SK-N-SH treated with all-trans-retinoic acid at 6 μM for 48 hours (cell line): ENCODE results near the gene OS9.

Source experiments
- ATAC-seq: fragments of 200-7000 bp; cut with Tn5 transposase; 3 replicates; pipeline ENCODE4 v1.9.1; 2020; ENCODE audit warnings: mild to moderate bottlenecking, moderate library complexity
- ARNTL ChIP-seq: fragments of 450-650 bp; formaldehyde crosslinking; IDR thresholded peaks from 2 replicates; pipeline ENCODE4 v1.5.0; 2020; ENCODE audit warnings: low read depth, mild to moderate bottlenecking, moderate library complexity, borderline replicate concordance
- BACH2 ChIP-seq: fragments of 250-450 bp; sonication (Bioruptor Pico); IDR thresholded peaks from 2 replicates; pipeline ENCODE4 v1.9.0; 2021; ENCODE audit warnings: mild to moderate bottlenecking, borderline replicate concordance
- CREB5 ChIP-seq: fragments of 250-450 bp; sonication (Bioruptor Pico); IDR thresholded peaks from 2 replicates; pipeline ENCODE4 v1.5.1; 2020; ENCODE audit warnings: low read depth, mild to moderate bottlenecking, moderate library complexity
- CSDC2 ChIP-seq: fragments of 250-450 bp; sonication (Bioruptor Pico); IDR thresholded peaks from 2 replicates; pipeline ENCODE4 v1.5.0; 2020; ENCODE audit warnings: mild to moderate bottlenecking, moderate library complexity
- CSRNP3 ChIP-seq: fragments of 250-450 bp; sonication (Bioruptor Pico); IDR thresholded peaks from 2 replicates; pipeline ENCODE4 v1.5.1; 2021; ENCODE audit warnings: mild to moderate bottlenecking, moderate library complexity
- ESRRG ChIP-seq: fragments of 250-450 bp; sonication (Bioruptor Pico); IDR thresholded peaks from 2 replicates; pipeline ENCODE4 v1.6.1; 2021; ENCODE audit warnings: mild to moderate bottlenecking
- GLIS3 ChIP-seq: fragments of 250-450 bp; sonication (Bioruptor Pico); IDR thresholded peaks from 2 replicates; pipeline ENCODE4 v1.5.0; 2020; ENCODE audit warnings: mild to moderate bottlenecking, moderate library complexity
- ISL1 ChIP-seq: fragments of 250-450 bp; sonication (Bioruptor Pico); IDR thresholded peaks from 2 replicates; pipeline ENCODE4 v2.1.2; 2022; ENCODE audit warnings: mild to moderate bottlenecking, moderate library complexity
- OSR1 ChIP-seq: fragments of 250-450 bp; sonication (Bioruptor Pico); IDR thresholded peaks from 2 replicates; pipeline ENCODE4 v1.8.0; 2022; ENCODE audit warnings: moderate library complexity, mild to moderate bottlenecking, inconsistent platforms
- PATZ1 ChIP-seq: fragments of 250-450 bp; sonication (Bioruptor Pico); IDR thresholded peaks from 2 replicates; pipeline ENCODE4 v1.8.0; 2020; ENCODE audit warnings: mild to moderate bottlenecking, moderate library complexity, borderline replicate concordance
- POU6F1 ChIP-seq: fragments of 250-450 bp; sonication (Bioruptor Pico); IDR thresholded peaks from 2 replicates; pipeline ENCODE4 v1.8.0; 2021; ENCODE audit warnings: low read depth, mild to moderate bottlenecking, moderate library complexity, borderline replicate concordance
- RARB ChIP-seq: fragments of 250-450 bp; sonication (Bioruptor Pico); IDR thresholded peaks from 2 replicates; pipeline ENCODE4 v1.8.0; 2021; ENCODE audit warnings: mild to moderate bottlenecking, moderate library complexity
- SNAI2 ChIP-seq: fragments of 250-450 bp; sonication (Bioruptor Pico); IDR thresholded peaks from 2 replicates; pipeline ENCODE4 v1.5.0; 2020; ENCODE audit warnings: mild to moderate bottlenecking, moderate library complexity
- TCF4 ChIP-seq: fragments of 250-450 bp; sonication (Bioruptor Pico); IDR thresholded peaks from 2 replicates; pipeline ENCODE4 v1.8.0; 2021; ENCODE audit warnings: mild to moderate bottlenecking, moderate library complexity, borderline replicate concordance
- TOX ChIP-seq: fragments of 250-450 bp; sonication (Bioruptor Pico); IDR thresholded peaks from 2 replicates; pipeline ENCODE4 v1.8.0; 2021; ENCODE audit warnings: mild to moderate bottlenecking, moderate library complexity, borderline replicate concordance
- ZC3H10 ChIP-seq: fragments of 250-450 bp; sonication (Bioruptor Pico); IDR thresholded peaks from 2 replicates; pipeline ENCODE4 v1.5.1; 2021; ENCODE audit warnings: mild to moderate bottlenecking, moderate library complexity
- ZFP3 ChIP-seq: fragments of 250-450 bp; sonication (Bioruptor Pico); IDR thresholded peaks from 2 replicates; pipeline ENCODE4 v1.5.0; 2020; ENCODE audit warnings: mild to moderate bottlenecking, moderate library complexity
- ZFP30 ChIP-seq: fragments of 450-650 bp; formaldehyde crosslinking; IDR thresholded peaks from 2 replicates; pipeline ENCODE4 v1.5.0; 2022; ENCODE audit warnings: mild to moderate bottlenecking, moderate library complexity
- ZNF565 ChIP-seq: fragments of 450-650 bp; formaldehyde crosslinking; conservative IDR thresholded peaks from 2 replicates; pipeline ENCODE4 v1.5.0; 2020; ENCODE audit warnings: low read depth, mild to moderate bottlenecking, moderate library complexity
- ZNF70 ChIP-seq: fragments of 450-650 bp; formaldehyde crosslinking; IDR thresholded peaks from 2 replicates; pipeline ENCODE4 v1.5.0; 2020; ENCODE audit warnings: mild to moderate bottlenecking, moderate library complexity
- ZNF8 ChIP-seq: fragments of 450-650 bp; formaldehyde crosslinking; IDR thresholded peaks from 2 replicates; pipeline ENCODE4 v1.5.0; 2020; ENCODE audit warnings: mild to moderate bottlenecking, moderate library complexity
- TF ChIP-seq, protein P1 (sequence below): fragments of 250-450 bp; sonication (Bioruptor Pico); IDR thresholded peaks from 2 replicates; pipeline ENCODE4 v1.5.0; 2020; ENCODE audit warnings: mild to moderate bottlenecking, moderate library complexity

Gene OS9

GRCh38 chr12:57764662-57765002, 70.7 kb downstream of the OS9 start:
- no peak for TF ChIP-seq ARNTL (CRISPR knock-in tag)
- TF ChIP-seq RARB (CRISPR knock-in tag): no peak
- no peak for TF ChIP-seq CSRNP3 (CRISPR knock-in tag)
- no peak for TF ChIP-seq ZFP3 (CRISPR knock-in tag)
- TF ChIP-seq CSDC2 (CRISPR knock-in tag): no peak
- TF ChIP-seq TOX: no peak
- TF ChIP-seq ZC3H10: no peak
- TF ChIP-seq ZNF70 (CRISPR knock-in tag): no peak
- TF ChIP-seq ZFP30 (CRISPR knock-in tag): no peak
- no peak for TF ChIP-seq BACH2 (CRISPR knock-in tag)
- no peak for TF ChIP-seq PATZ1
- TF ChIP-seq CREB5 (CRISPR knock-in tag): no peak
- TF ChIP-seq SNAI2 (CRISPR knock-in tag): no peak
- no peak for TF ChIP-seq ESRRG (CRISPR knock-in tag)
- TF ChIP-seq TCF4: no peak
- TF ChIP-seq ISL1 (CRISPR knock-in tag): no peak
- no peak for TF ChIP-seq ZNF8 (CRISPR knock-in tag)
- TF ChIP-seq, protein P1, sequence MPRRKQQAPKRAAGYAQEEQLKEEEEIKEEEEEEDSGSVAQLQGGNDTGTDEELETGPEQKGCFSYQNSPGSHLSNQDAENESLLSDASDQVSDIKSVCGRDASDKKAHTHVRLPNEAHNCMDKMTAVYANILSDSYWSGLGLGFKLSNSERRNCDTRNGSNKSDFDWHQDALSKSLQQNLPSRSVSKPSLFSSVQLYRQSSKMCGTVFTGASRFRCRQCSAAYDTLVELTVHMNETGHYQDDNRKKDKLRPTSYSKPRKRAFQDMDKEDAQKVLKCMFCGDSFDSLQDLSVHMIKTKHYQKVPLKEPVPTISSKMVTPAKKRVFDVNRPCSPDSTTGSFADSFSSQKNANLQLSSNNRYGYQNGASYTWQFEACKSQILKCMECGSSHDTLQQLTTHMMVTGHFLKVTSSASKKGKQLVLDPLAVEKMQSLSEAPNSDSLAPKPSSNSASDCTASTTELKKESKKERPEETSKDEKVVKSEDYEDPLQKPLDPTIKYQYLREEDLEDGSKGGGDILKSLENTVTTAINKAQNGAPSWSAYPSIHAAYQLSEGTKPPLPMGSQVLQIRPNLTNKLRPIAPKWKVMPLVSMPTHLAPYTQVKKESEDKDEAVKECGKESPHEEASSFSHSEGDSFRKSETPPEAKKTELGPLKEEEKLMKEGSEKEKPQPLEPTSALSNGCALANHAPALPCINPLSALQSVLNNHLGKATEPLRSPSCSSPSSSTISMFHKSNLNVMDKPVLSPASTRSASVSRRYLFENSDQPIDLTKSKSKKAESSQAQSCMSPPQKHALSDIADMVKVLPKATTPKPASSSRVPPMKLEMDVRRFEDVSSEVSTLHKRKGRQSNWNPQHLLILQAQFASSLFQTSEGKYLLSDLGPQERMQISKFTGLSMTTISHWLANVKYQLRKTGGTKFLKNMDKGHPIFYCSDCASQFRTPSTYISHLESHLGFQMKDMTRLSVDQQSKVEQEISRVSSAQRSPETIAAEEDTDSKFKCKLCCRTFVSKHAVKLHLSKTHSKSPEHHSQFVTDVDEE (CRISPR knock-in tag): no peak
- no peak for TF ChIP-seq ZNF565 (CRISPR knock-in tag)
- no peak for ATAC-seq

DNA sequence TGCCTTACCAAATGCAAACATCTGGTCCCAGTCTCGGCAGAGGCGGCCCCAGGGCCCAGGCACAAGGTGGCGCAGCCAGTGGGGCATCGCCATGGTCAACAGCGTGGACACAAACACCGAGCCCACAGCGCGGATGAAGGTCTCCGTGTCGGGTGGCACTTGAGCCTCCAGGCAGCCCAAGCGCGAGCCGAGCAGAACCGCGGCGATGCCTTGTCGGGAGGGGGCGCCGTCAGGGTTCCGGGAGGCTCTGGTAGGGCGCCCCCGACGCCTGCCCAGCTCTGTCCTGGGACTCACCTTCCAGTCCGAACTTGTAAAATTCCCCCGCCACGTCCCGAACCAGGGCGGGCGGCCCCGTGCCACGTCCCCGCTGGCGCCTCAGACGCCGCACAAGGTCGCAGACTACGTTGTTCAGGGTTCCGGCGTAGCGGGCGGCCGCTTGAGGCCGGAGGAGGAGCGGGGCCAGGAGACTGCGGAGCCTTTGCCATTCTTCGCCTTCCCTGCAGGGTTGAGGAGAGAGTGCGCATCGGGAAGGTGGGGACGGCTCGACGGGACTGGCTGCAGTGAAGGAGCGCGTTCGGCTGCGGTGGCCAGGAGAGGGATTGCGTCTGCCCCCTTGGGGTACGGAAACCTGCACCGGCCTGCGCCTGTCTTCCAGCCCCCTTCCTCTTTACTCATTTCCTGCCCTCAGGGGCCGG, 71.2 kb downstream of the OS9 start:
- peak; percentile 81 for ATAC-seq
- TF ChIP-seq POU6F1 (CRISPR knock-in tag): no peak

DNA sequence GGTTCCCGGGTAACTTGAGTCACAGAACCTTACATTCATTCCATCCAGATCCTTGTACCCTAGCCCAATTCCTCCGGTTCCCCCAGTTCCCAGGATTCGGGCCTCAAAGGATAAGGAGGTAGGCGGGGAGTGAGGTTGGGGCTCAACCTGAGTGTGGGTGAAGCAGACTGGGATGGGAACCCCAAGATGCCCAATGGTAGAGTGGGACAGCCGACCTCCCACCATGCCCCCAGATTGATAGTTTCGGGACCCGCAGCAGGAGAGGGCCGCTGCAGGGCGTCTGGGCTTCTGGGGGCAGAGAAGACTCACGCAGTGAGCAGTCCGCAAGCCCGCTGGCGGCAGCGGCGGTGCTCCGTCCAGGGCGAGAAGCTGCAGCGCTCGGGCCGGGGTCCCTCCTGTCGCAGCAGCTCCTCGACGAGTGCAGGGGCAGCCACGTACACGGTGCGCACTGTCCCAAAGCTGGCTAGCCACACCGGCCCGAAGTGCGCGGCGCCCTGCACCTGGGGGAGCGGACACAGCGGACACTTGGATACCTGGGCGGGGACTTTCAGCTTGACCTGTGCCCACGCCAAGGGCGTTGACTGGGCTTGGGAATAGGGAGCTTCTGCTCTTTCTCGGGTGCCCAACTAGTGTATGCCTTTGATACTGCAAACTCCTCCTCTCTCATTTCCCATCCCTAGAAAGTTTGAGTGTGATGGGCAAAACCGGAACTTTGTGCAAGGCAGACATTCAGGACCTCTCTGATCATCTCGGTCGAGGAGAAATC, 71.9 kb downstream of the OS9 start:
- TF ChIP-seq, protein P1 (CRISPR knock-in tag): no peak
- no peak for TF ChIP-seq RARB (CRISPR knock-in tag)
- TF ChIP-seq GLIS3 (CRISPR knock-in tag): no peak
- no peak for TF ChIP-seq CSDC2 (CRISPR knock-in tag)
- no peak for TF ChIP-seq CREB5 (CRISPR knock-in tag)
- TF ChIP-seq ZNF8 (CRISPR knock-in tag): no peak
- TF ChIP-seq OSR1 (CRISPR knock-in tag): no peak
- TF ChIP-seq ZFP3 (CRISPR knock-in tag): no peak

More for the DNA sequence above, 71.9 kb downstream of the OS9 start:
- ATAC-seq: peak; percentile 19
